Upper lobe of left lung (tissue), 4 donors: ENCODE data around the gene GAPVD1.

ENCODE experiments used
- EP300 ChIP-seq, 4 donors: sonication (generic); formaldehyde crosslinking; IDR thresholded peaks; one replicate each; pipeline ENCODE4 v1.5.1; 2017; ENCODE audit warnings: antibody characterized with exemption in 4 of 4, control low read depth in 2 of 4
- POLR2A ChIP-seq, 4 donors: fragments of 450-650 bp; IDR thresholded peaks; one replicate each; pipeline ENCODE4 v1.5.1; 2016 to 2017; ENCODE audit warnings: antibody characterized with exemption in 4 of 4, mild to moderate bottlenecking in 2 of 4
- POLR2AphosphoS5 ChIP-seq, 2 donors: sonication (generic); formaldehyde crosslinking; IDR thresholded peaks; one replicate each; pipeline ENCODE4 v1.5.1; 2017; ENCODE audit warnings: antibody characterized with exemption in 2 of 2
- TF ChIP-seq, protein P1 (sequence below), 6 experiments: fragments of 450-650 bp in 4 of 6; fragments of 200-600 bp in 2 of 6; sonication (generic) in 2 of 6; IDR thresholded peaks; one replicate each; pipeline ENCODE4 v1.5.1; 2016 to 2019; ENCODE audit warnings: antibody characterized with exemption in 6 of 6

DNA sequence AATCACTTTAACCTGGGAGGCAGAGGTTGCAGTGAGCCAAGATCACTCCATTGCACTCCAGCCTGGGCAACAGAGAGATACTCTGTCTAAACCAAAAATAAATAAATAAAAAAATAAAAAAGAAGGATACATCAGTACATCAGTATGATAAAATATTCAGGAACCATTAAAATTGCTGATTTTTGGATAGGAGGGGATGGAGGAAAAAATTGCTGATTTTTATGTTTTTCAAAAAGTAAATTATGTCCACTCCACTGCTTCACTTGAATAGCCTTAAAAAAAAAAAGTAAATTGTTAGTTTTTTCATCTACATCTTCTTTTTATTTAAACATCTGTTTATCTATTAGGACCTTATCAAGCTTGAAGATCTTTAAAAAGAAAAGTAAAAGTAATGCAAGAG, 7.4 kb upstream of the GAPVD1 start:
- TF ChIP-seq, protein P1, sequence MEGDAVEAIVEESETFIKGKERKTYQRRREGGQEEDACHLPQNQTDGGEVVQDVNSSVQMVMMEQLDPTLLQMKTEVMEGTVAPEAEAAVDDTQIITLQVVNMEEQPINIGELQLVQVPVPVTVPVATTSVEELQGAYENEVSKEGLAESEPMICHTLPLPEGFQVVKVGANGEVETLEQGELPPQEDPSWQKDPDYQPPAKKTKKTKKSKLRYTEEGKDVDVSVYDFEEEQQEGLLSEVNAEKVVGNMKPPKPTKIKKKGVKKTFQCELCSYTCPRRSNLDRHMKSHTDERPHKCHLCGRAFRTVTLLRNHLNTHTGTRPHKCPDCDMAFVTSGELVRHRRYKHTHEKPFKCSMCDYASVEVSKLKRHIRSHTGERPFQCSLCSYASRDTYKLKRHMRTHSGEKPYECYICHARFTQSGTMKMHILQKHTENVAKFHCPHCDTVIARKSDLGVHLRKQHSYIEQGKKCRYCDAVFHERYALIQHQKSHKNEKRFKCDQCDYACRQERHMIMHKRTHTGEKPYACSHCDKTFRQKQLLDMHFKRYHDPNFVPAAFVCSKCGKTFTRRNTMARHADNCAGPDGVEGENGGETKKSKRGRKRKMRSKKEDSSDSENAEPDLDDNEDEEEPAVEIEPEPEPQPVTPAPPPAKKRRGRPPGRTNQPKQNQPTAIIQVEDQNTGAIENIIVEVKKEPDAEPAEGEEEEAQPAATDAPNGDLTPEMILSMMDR (IDR thresholded peaks at IDR 0.05): no peak
- TF ChIP-seq POLR2A (IDR thresholded peaks at IDR 0.05) (no peak), POLR2AphosphoS5 (IDR thresholded peaks at IDR 0.05) (no peak), EP300 (IDR thresholded peaks at IDR 0.05) (no peak)
